GM18508 (cell line): ENCODE measurements around the gene TUBB3.
"Not testable (repeated sequence)": the region's sequence is repeated elsewhere in the genome, so short reads cannot be mapped to it uniquely, and the experiment has no call there.

Experiments used
- ATAC-seq: cut with Tn5 transposase; IDR thresholded peaks from one replicate; pipeline ENCODE4 v1.9.1; 2021; ENCODE audit warnings: moderate number of reproducible peaks; ENCODE audit not compliant: insufficient read depth, unreplicated experiment

Gene TUBB3

GRCh38 chr16:89899879-89900481 lies 23.2 kb upstream of the TUBB3 start:
- ATAC-seq: no peak

GRCh38 chr16:89900885-89901284 lies 22.3 kb upstream of the TUBB3 start:
- no peak for ATAC-seq

- no peak for ATAC-seq
Measured at GRCh38 chr16:89902980-89903379, 20.2 kb upstream of the TUBB3 start.

- no peak for ATAC-seq
Measured at GRCh38 chr16:89903908-89904515, 19.1 kb upstream of the TUBB3 start.

- no peak for ATAC-seq
Measured at GRCh38 chr16:89904606-89905510, 18.3 kb upstream of the TUBB3 start.

- no peak for ATAC-seq
Measured at GRCh38 chr16:89905511-89906139, 17.5 kb upstream of the TUBB3 start.

GRCh38 chr16:89906140-89907025 lies 16.8 kb upstream of the TUBB3 start:
- ATAC-seq: no peak

- ATAC-seq: no peak
Measured at GRCh38 chr16:89907055-89907814, 15.9 kb upstream of the TUBB3 start.

- ATAC-seq: no peak
Measured at GRCh38 chr16:89908236-89908635, 14.9 kb upstream of the TUBB3 start.

- ATAC-seq: no peak
Measured at GRCh38 chr16:89909777-89910716, 13.1 kb upstream of the TUBB3 start.

- ATAC-seq: no peak
Measured at GRCh38 chr16:89910717-89911354, 12.3 kb upstream of the TUBB3 start.

GRCh38 chr16:89911375-89911774 lies 11.8 kb upstream of the TUBB3 start:
- ATAC-seq: no peak

- ATAC-seq: no peak
Measured at GRCh38 chr16:89912143-89912542, 11.0 kb upstream of the TUBB3 start.

GRCh38 chr16:89912627-89913026 lies 10.5 kb upstream of the TUBB3 start:
- no peak for ATAC-seq

GRCh38 chr16:89913408-89914387 lies 9.4 kb upstream of the TUBB3 start:
- no peak for ATAC-seq

- ATAC-seq: not testable (repeated sequence)
Measured at GRCh38 chr16:89914642-89915285, 8.4 kb upstream of the TUBB3 start.
